ENCODE data around the gene SIRPG.
A peak's percentile ranks its signal among the peaks of the same experiment; 100 is the strongest.
"Not testable (repeated sequence)": the region's sequence is repeated elsewhere in the genome, so short reads cannot be mapped to it uniquely, and the experiment has no call there.

Gene SIRPG

GRCh38 chr20:1671891-1672669, 14.5 kb upstream of the SIRPG start:
- peak; percentile 53 for DNase-seq

DNA sequence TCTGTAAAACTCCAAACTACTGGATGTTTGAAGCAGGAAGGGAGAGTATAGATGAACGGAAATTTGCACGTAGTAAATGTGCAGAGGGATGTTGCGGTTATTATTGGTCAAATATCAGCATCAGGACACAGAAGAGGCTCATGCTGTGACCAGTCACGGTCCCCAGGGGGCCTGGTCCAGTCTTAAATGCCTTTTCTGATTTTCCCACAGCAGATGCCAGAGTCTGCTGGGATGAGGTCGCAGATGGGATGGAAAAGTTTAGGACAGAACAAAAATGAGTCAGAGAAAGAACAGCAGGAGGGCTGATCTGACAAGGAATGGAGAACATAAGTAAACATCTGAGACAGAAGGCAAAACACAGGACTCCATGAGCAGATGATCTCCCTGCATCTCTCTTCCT, 11.7 kb upstream of the SIRPG start:
- no peak for DNase-seq

- DNase-seq = no peak
Measured at GRCh38 chr20:1667502-1668085, 10.0 kb upstream of the SIRPG start.

DNA sequence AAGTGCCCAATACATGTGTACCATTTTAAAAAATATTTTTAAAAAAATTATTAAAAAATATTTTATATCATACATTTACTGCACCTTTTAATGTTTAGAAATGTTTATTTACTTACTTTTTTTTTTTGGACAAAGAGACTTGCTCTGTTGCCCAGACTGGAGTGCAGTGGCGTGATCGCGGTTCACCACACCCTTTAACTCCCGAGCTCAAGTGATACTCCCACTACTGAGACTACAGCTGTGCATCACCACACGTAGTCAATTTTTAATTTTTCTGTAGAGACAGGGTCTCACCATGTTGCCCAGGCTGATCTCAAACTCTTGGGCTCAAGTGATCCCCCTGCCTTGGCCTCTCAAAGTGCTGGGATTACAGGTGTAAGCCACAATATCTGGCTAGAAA, 9.2 kb upstream of the SIRPG start:
- no peak for DNase-seq

DNA sequence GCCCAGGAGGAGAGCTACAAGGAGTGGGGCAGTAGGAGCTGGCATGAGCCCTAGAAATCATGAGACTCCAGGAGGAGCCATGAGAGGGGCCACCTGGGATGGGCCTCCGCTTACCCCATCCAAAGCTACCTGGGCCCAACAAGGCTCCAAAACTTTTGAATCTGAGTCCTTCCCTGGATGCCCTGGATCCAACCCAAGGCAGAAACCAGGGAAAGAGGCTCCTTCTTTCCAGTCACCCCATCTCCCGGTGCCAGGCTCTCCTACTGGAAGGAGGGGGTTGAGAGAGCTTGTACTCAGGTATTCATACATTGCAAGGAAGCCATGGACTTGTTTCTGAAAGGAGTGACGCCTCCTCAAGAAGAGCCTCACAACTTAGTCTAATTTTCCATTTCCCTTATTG, 7.8 kb upstream of the SIRPG start:
- DNase-seq = no peak

GRCh38 chr20:1664911-1665310, 7.3 kb upstream of the SIRPG start:
- DNase-seq = peak; percentile 72

- DNase-seq = peak; percentile 47
Measured at GRCh38 chr20:1663917-1664316, 6.3 kb upstream of the SIRPG start.

DNA sequence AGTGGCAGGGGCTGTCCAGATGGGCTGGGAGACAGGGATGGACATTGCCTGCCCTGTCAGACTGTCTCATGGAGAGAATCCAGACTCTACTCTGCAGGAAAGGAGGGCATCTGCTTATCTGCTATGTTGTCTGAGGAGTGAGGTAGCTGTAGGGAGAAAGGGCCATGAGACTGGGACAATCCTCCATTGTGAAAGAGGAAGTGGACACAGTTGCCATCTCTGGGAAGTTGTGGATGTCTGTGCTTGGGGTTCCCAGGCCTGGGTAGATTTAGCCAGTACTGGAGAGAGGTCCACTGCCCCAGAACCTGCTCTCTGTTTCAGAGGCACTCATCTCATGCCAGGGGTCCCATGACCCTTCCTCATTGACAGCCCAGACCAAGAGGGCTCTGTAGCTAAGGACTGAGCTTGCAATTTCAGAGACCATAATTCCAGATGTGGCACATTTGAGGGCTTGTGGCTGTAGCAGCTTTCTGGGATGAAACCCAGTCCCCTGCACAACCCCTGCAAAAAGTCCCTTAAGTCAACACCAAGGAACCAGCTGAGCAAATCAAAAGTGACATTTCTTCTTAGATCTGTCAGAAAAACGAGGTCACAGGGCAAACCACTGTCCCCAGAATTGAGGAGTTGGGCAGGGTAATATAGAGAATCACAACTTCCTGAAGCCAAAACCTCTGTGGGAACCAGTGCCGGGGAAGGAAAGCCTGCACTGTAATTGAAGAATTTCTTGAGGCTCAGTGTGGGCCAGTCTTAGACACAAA, 4.1 kb upstream of the SIRPG start:
- peak; percentile 48 for DNase-seq

GRCh38 chr20:1660246-1660645, 2.7 kb upstream of the SIRPG start:
- peak; percentile 67 for DNase-seq

- no peak for DNase-seq
Measured at GRCh38 chr20:1656844-1657243, 735 bp downstream of the SIRPG start.

DNA sequence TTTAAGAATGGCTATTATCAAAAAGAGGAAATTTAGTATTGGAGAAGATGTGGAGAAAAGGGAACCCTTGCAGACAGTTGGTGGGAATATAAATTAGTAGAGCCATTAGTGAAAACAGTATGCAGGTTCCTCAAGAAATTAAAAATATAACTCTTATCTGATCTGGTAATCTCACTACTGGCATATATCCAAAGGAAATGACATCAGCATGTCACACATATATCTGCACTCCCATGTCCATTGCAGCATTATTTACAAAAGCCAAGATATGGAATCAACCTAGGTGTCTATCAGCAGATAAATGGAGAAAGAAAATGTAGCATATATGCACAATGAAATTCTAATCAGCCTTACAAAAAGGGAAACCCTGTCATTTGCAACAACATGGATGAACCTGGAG, 2.6 kb downstream of the SIRPG start:
- no peak for DNase-seq

DNA sequence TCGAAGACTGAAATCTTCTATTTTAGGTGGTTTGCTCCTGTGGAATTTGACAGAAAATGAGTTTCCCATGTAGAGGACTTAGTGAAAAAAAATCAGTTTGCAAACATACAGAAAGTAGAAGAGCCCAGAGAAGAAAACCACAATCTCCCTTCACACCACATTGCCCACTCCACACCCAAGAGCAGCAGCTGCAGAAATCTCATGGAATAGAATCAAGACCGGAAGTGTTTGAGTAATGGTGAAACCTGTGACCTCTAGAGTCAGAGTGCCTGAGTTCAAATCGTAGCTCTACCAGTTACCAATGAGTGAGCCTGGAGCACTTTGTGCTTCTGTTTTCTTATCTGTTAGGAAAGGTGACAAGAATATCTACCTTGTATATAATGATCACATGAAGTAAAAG, 4.6 kb downstream of the SIRPG start:
- DNase-seq = peak; percentile 48

- DNase-seq = no peak
Measured at GRCh38 chr20:1652104-1652503, 5.5 kb downstream of the SIRPG start.

DNA sequence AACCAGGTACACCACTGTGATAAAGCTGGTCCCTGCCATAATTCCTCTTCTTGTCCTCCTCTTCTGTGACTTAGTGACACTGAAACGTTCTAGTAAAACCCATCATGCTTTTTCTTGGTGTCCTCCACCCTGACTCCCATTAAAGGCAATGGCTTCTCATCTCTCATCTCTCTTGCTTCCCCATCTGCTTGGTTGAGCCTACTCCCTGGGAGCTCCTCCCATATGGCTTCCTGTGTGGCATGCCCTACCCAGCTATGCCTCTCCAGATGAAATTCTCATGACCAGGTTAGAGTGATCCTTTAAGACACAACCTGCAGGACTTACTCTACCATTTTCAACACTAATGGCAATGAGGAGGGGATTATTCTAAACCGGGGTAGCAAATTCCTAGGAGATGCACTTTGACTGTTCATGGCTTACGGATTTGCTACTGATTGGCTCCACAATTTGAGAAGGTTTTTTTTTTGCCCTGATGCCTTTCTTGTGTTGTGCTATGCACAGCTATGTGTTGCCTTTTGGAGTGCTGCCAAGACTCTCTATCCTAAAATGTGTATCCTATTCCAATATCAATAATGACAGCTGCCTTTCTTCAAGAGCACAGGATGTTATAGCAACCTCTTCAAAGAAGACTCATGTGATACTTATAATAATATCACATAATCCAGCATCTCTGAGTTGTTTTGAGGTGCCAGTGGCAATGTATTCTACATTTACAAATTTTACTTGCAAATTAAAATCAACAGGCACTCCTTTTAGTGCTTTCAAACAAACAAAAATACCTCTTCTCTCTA, 6.1 kb downstream of the SIRPG start:
- no peak for DNase-seq

DNA sequence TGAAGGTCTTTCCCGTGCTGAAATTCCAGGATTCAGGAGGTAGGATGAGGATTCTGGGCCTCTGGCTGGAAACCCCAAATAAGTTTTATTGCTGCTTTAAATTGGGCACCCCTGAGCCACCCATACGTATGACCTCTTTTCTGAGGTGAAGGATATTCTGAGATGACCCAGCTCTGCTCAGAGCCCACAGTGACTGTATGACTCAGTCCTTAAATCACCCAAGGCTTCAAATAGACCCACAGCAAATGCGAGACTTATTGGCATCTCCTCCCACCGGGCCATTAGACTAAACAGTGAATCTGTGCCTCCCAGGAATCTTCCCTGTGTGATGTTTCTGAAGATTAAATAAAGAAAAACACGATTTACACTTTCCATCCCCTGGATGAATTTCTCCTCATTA, 9.5 kb downstream of the SIRPG start:
- DNase-seq = no peak

GRCh38 chr20:1646975-1647431, 10.6 kb downstream of the SIRPG start:
- no peak for DNase-seq

- DNase-seq = no peak
Measured at GRCh38 chr20:1644101-1644962, 13.2 kb downstream of the SIRPG start.

GRCh38 chr20:1638643-1639042, 18.9 kb downstream of the SIRPG start:
- DNase-seq = not testable (repeated sequence)

DNA sequence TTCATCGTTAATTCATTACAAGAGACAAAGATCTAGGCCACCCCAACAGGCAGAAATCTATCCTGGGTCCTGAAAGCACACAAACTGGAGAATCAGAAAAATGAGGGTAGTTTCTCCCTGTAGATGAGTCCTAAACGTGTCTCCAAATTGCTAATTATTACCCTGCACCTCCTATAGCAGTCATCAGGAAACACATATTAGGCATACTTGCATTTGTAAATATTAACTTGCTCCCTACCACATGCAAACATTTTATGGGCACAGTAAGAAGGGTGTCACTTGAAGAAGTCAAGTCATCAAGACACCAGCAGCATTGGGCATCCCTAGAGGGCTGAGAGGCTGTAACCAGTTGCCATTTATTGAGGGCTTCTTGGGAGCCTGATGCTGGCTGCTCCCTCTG, 19.8 kb downstream of the SIRPG start:
- no peak for DNase-seq

DNA sequence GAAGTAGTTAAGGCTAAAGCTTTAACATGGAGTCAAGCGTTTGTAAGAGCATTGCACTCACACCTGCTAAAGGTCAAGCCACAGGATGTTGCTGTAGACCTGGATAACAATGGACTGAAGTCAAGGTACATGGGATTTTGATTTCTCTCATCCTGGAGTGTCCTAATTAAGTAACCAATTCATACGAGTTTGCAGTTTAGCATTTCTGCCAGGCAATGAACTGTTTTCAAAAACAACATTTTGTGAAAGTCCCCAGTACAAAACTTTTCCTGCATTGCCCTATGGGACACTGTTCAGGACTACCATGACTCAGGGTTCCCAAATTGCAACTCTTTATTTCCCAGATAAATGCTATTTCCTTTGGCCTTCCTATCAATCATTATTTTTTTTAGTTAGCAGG, 20.4 kb downstream of the SIRPG start:
- DNase-seq = no peak

- DNase-seq = no peak
Measured at GRCh38 chr20:1636621-1637020, 21.0 kb downstream of the SIRPG start.
